ENCODE measurements around the gene MED15.

GRCh38 chr22:20526305-20526627 is 18.9 kb downstream of the MED15 start:
- TF ChIP-seq CTCF (IDR thresholded peaks at IDR 0.05) (no peak), ZFX (IDR thresholded peaks at IDR 0.05; ENCODE audit: borderline replicate concordance) (no peak)

Data from 22Rv1 (cell line).